ENCODE measurements around the gene ZNF839.

Gene ZNF839

DNA sequence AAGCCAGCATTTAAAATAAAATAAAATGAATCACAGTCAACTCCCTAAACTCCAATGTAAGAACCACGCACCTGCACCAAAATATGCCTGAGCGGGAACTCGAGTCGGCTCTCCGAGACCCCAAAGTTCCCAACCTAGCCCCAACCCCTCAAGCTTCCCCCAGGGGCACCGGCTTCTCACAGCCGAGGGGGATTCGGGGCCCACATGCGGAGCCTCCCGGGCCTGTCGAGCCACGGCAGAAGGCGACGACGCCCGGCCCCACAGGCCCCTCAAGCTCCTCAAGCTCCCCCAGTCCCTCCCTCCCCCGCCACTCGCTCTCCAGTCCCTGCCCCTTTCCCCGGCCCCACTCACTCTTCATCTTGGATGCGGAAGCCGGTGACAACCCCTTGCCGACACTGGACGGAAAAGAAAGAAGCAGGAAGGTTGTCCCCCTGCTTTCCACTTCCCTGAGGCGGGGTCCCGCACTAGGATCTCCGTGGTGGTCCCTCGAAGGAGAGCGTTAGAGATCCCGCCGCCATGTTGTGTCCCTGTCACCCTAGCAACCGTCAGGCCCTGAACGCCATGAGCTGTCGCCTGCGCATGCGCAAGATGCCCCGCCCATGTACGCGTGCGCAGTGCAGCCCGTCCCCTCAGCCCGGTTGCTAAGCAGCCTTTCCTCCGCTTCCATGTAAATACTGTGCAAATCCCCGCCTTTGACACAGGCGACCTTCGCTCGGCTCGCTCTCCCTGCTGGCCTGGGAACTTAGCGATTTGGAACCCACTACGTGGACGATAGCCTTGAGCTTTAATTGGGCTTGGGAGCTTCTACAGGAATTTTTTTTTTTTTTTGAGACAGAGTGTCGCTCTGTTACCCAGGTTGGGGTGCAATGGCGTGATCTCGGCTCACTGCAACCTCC is 14.7 kb upstream of the ZNF839 start, which contains the start of gene MOK:
Gene MOK, minus strand, starts transcription at position 554 of the 896 bp plus-strand sequence. Its CDS starts 196 bp downstream, at position 358.
- TF ChIP-seq POLR2AphosphoS5 (IDR thresholded peaks at IDR 0.05; ENCODE audit: low read depth, low read length) (no peak), TAF1 (IDR thresholded peaks at IDR 0.05; ENCODE audit: borderline replicate concordance, insufficient read depth, low read length) (no peak), SIN3A (IDR thresholded peaks at IDR 0.05; ENCODE audit: borderline replicate concordance, insufficient read depth, low read length) (peak; percentile 88; the same call in 1 of the 2 replicates), FOXP2 (optimal IDR thresholded peaks at IDR 0.05; ENCODE audit: borderline replicate concordance, extremely low read depth, extremely low read length, insufficient read depth) (peak; percentile 89)
- TF ChIP-seq, protein P1, sequence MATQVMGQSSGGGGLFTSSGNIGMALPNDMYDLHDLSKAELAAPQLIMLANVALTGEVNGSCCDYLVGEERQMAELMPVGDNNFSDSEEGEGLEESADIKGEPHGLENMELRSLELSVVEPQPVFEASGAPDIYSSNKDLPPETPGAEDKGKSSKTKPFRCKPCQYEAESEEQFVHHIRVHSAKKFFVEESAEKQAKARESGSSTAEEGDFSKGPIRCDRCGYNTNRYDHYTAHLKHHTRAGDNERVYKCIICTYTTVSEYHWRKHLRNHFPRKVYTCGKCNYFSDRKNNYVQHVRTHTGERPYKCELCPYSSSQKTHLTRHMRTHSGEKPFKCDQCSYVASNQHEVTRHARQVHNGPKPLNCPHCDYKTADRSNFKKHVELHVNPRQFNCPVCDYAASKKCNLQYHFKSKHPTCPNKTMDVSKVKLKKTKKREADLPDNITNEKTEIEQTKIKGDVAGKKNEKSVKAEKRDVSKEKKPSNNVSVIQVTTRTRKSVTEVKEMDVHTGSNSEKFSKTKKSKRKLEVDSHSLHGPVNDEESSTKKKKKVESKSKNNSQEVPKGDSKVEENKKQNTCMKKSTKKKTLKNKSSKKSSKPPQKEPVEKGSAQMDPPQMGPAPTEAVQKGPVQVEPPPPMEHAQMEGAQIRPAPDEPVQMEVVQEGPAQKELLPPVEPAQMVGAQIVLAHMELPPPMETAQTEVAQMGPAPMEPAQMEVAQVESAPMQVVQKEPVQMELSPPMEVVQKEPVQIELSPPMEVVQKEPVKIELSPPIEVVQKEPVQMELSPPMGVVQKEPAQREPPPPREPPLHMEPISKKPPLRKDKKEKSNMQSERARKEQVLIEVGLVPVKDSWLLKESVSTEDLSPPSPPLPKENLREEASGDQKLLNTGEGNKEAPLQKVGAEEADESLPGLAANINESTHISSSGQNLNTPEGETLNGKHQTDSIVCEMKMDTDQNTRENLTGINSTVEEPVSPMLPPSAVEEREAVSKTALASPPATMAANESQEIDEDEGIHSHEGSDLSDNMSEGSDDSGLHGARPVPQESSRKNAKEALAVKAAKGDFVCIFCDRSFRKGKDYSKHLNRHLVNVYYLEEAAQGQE (IDR thresholded peaks at IDR 0.05; ENCODE audit: insufficient read depth in 1 of 2, low read depth in 2 of 2, low read length in 2 of 2), result no peak

DNA sequence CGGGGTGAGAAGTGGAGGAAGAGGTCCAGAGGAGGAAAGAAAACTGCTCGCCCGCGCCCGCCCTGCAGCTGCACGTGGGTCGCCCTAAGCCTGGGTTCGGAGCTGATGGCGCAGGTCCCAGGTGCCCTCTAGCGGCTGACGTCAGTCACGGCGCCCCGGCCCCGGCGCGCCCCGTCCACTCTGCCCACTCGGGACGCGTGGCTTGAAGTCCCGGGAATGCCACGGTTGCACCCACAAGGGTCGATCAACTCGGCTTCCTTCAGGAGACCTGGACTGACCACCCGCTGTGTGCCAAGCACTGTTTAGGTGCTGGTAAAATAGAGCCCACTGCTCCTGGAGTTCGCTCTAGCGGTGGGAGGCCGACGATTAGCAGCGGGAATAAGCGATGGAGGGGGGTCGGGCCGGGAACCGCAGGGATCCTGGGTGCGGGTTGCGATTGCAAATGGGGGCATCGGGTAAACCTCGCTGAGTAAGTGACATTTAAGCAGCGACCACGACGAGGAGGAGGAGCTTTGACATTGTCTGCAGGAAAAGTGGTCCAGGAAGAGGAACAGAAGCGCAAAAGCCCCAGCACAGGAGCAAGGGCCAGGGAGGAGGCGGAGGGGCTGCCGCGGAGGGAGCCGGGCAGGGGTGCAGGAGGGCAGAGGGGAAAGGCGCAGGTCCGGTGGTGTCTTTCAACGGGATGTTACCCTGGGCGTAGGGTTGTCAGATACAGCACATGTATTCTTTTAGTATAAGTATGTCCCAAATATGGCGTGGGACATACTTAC is 5.1 kb upstream of the ZNF839 start:
- peak; percentile 42; the same call in 1 of the 2 replicates for TF ChIP-seq SIN3A (IDR thresholded peaks at IDR 0.05; ENCODE audit: borderline replicate concordance, insufficient read depth, low read length)
- TF ChIP-seq, protein P1 (IDR thresholded peaks at IDR 0.05; ENCODE audit: insufficient read depth in 1 of 2, low read depth in 2 of 2, low read length in 2 of 2), result no peak

DNA sequence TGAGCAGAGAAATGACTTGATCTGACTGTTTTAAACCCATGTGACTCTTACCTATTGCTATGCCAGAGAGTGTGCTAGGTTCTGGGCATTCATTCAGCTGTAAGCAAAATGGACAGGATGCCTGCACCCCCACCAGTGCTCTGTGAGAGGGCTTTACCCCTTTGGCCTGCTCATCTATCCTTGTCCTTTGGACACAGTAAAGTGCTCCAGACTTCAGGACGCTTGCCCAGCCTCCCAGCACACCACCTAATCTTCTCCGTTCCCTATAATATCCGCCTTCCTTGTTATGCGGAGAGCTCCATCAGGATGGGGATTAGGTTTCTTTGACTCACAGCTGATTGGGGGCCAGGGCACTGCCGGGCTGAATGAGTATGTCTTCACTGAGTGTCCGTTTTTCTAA is 4.4 kb upstream of the ZNF839 start:
- TF ChIP-seq POLR2AphosphoS5 (IDR thresholded peaks at IDR 0.05; ENCODE audit: low read depth, low read length), result no peak
- TF ChIP-seq, protein P1 (IDR thresholded peaks at IDR 0.05; ENCODE audit: insufficient read depth in 1 of 2, low read depth in 2 of 2, low read length in 2 of 2), result no peak
- TF ChIP-seq FOXP2 (optimal IDR thresholded peaks at IDR 0.05; ENCODE audit: borderline replicate concordance, extremely low read depth, extremely low read length, insufficient read depth), result no peak
- TF ChIP-seq SIN3A (IDR thresholded peaks at IDR 0.05; ENCODE audit: borderline replicate concordance, insufficient read depth, low read length), result no peak
- TF ChIP-seq TAF1 (IDR thresholded peaks at IDR 0.05; ENCODE audit: borderline replicate concordance, insufficient read depth, low read length), result no peak

DNA sequence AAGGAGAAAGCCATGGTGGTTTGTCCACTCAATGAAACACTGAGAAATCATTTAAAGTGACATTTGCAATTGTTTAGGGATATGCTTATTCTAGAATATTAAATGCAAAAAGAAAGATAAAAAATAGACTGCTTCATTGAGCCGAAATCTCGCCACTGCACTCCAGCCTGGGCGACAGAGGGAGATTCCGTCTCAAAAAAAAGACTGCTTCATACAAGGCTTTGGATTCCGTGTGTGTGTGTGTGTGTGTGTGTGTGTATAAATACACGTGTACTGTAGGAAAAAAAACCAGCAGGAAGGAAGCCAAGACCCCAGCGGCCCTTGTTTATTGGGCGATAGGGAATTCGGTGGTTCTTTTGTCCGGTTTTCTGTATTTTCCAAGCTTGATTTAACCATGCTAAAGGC is 3.2 kb upstream of the ZNF839 start:
- TF ChIP-seq TAF1 (IDR thresholded peaks at IDR 0.05; ENCODE audit: borderline replicate concordance, insufficient read depth, low read length) (no peak), POLR2AphosphoS5 (IDR thresholded peaks at IDR 0.05; ENCODE audit: low read depth, low read length) (no peak), SIN3A (IDR thresholded peaks at IDR 0.05; ENCODE audit: borderline replicate concordance, insufficient read depth, low read length) (no peak), FOXP2 (optimal IDR thresholded peaks at IDR 0.05; ENCODE audit: borderline replicate concordance, extremely low read depth, extremely low read length, insufficient read depth) (no peak)
- TF ChIP-seq, protein P1 (IDR thresholded peaks at IDR 0.05; ENCODE audit: insufficient read depth in 1 of 2, low read depth in 2 of 2, low read length in 2 of 2), result no peak

All from PFSK-1 (cell line).